Fibroblast of mammary gland (primary cell): Measurements from ENCODE around the gene SBF2.

Source experiments
- DNase-seq: peaks from one replicate; pipeline ENCODE4 v3.0.0-alpha.2; 2010; ENCODE audit warnings: low read depth
- H3K4me3 ChIP-seq: 2 replicates; pipeline ENCODE4 v1.5.1; 2011; ENCODE audit warnings: low read depth, mild to moderate bottlenecking, low read length, moderate library complexity; ENCODE audit not compliant: control insufficient read depth
- CTCF ChIP-seq: conservative IDR thresholded peaks from 2 replicates; pipeline ENCODE4 v1.5.1; 2011; ENCODE audit warnings: low read depth, low read length, inconsistent platforms; ENCODE audit not compliant: control insufficient read depth, insufficient read depth

The SBF2 gene

GRCh38 chr11:9733212-9733611, 560.8 kb downstream of the SBF2 start:
- no peak for TF ChIP-seq CTCF
- DNase-seq = no peak
- no peak overlapping the region for H3K4me3 ChIP-seq

- TF ChIP-seq CTCF = no peak
- no peak for DNase-seq
- H3K4me3 ChIP-seq = no peak overlapping the region
Measured at GRCh38 chr11:9732453-9732852, 561.6 kb downstream of the SBF2 start.

- H3K4me3 ChIP-seq = no peak overlapping the region
- TF ChIP-seq CTCF = no peak
Measured at GRCh38 chr11:9731256-9731655, 562.8 kb downstream of the SBF2 start.

More at GRCh38 chr11:9731256-9731655, 562.8 kb downstream of the SBF2 start:
- DNase-seq = no peak
